ENCODE data around the gene EIF3L.

Gene EIF3L

DNA sequence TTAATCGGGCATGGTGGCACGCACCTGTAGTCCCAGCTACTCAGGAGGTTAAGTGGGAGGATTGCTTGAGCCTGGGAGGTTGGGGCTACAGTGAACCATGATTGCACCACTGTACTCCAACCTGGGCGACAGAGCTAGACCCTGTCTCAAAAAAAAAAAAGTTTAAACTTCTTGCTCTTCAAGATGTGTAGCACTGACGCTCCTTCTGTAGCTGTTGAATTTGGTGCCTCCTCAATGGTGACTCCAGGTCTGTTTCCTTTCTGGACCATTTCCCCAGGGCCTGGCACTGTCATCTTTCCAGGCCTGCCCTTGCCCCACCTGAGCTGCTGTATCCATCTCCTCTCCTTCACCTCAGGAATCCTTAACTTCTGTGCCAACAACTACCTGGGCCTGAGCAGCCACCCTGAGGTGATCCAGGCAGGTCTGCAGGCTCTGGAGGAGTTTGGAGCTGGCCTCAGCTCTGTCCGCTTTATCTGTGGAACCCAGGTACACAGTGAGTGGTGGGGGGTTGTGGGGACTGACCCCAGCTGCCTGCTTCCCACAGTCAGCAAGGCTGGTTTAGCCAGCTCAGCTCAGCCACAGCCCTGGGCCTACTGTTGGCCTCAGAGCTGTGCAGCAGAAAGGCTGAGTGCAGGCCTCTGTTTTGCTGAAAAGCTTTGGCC lies 39.4 kb upstream of the EIF3L start:
- ATAC-seq = no peak
- H3K4me1 Mint-ChIP-seq = peaks cover 23% of the 10 kb centered on the region
- no peak overlapping the region for H3K27ac Mint-ChIP-seq
- no peaks in the 10 kb centered on the region for H3K9me3 Mint-ChIP-seq
- H3K4me3 Mint-ChIP-seq = no peak overlapping the region
- no peaks in the 10 kb centered on the region for H3K36me3 Mint-ChIP-seq
- no peak for DNase-seq (ENCODE audit: low spot score in 2 of 2)

- H3K36me3 Mint-ChIP-seq = peaks cover 6% of the 10 kb centered on the region
- no peak overlapping the region for H3K4me3 Mint-ChIP-seq
- no peak for DNase-seq (ENCODE audit: low spot score in 2 of 2)
- no peak overlapping the region for H3K27ac Mint-ChIP-seq
- peaks cover 8% of the 10 kb centered on the region for H3K4me1 Mint-ChIP-seq
- ATAC-seq = no peak
- H3K9me3 Mint-ChIP-seq = no peaks in the 10 kb centered on the region
Measured at GRCh38 chr22:37811867-37812266, 37.4 kb upstream of the EIF3L start.

DNA sequence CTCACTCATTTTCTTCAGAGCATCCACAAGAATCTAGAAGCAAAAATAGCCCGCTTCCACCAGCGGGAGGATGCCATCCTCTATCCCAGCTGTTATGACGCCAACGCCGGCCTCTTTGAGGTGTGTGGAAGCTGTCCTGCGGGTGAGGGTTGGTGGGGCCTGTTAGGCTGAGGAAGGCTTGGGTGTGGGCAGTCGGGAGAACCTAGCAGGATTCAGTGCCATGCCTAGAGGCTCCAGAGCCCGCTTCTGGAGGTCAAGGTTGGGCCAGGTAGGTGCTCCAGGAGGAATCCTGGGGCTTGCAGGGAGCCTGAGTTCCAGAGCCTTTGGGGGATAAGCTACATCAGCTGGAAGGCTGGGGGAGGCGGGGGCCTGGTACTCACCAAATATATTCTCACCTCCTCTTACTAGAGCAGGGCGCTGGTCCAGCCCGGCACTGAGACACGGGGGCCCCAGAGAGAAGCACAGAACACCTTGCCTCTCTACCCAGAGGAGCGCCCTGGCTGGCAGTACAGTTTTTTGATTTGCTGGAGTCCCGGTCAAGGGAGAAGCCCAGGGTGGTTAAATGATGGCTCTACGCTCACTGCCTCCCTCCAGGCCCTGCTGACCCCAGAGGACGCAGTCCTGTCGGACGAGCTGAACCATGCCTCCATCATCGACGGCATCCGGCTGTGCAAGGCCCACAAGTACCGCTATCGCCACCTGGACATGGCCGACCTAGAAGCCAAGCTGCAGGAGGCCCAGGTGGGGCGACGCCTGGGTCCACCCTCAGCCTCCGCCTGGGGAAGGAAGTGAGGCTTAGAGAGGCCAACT lies 36.1 kb upstream of the EIF3L start:
- Mint-ChIP-seq H3K4me1 (peaks cover 6% of the 10 kb centered on the region), H3K27ac (no peak overlapping the region), H3K36me3 (peaks cover 6% of the 10 kb centered on the region), H3K4me3 (no peak overlapping the region), H3K9me3 (no peaks in the 10 kb centered on the region)
- DNase-seq (ENCODE audit: low spot score in 2 of 2) (no peak), ATAC-seq (no peak)

- H3K4me3 Mint-ChIP-seq = no peak overlapping the region
- ATAC-seq (no peak), DNase-seq (ENCODE audit: low spot score in 2 of 2) (no peak)
- H3K9me3 Mint-ChIP-seq = no peaks in the 10 kb centered on the region
- peaks cover 6% of the 10 kb centered on the region for H3K36me3 Mint-ChIP-seq
- peaks cover 8% of the 10 kb centered on the region for H3K4me1 Mint-ChIP-seq
- H3K27ac Mint-ChIP-seq = no peak overlapping the region
Measured at GRCh38 chr22:37815593-37815992, 33.6 kb upstream of the EIF3L start.

- DNase-seq (ENCODE audit: low spot score in 2 of 2) (no peak), ATAC-seq (no peak)
- H3K4me1 Mint-ChIP-seq = peaks cover 8% of the 10 kb centered on the region
- no peak overlapping the region for H3K4me3 Mint-ChIP-seq
- no peaks in the 10 kb centered on the region for H3K9me3 Mint-ChIP-seq
- H3K27ac Mint-ChIP-seq = no peak overlapping the region
- peaks cover 6% of the 10 kb centered on the region for H3K36me3 Mint-ChIP-seq
Measured at GRCh38 chr22:37816543-37817180, 32.6 kb upstream of the EIF3L start.

GRCh38 chr22:37817705-37818408 lies 31.4 kb upstream of the EIF3L start:
- H3K4me1 Mint-ChIP-seq = peaks cover 8% of the 10 kb centered on the region
- no peak overlapping the region for H3K27ac Mint-ChIP-seq
- ATAC-seq = peak; percentile 83
- DNase-seq (ENCODE audit: low spot score in 2 of 2) = peak; percentile 92 to 93
- peak overlapping the region; percentile 50 for H3K4me3 Mint-ChIP-seq
- H3K9me3 Mint-ChIP-seq = no peaks in the 10 kb centered on the region
- H3K36me3 Mint-ChIP-seq = peaks cover 6% of the 10 kb centered on the region

GRCh38 chr22:37818409-37819104 lies 30.7 kb upstream of the EIF3L start:
- Mint-ChIP-seq H3K9me3 (no peaks in the 10 kb centered on the region), H3K4me3 (peak overlapping the region; percentile 50), H3K27ac (no peak overlapping the region), H3K36me3 (peaks cover 6% of the 10 kb centered on the region), H3K4me1 (peaks cover 8% of the 10 kb centered on the region)
- DNase-seq (ENCODE audit: low spot score in 2 of 2) = peak; percentile 44 to 78
- ATAC-seq = peak; percentile 80

GRCh38 chr22:37819105-37819433 lies 30.1 kb upstream of the EIF3L start:
- H3K4me3 Mint-ChIP-seq = peak overlapping the region; percentile 50
- peaks cover 8% of the 10 kb centered on the region for H3K4me1 Mint-ChIP-seq
- no peak for DNase-seq (ENCODE audit: low spot score in 2 of 2)
- H3K27ac Mint-ChIP-seq = no peak overlapping the region
- peaks cover 6% of the 10 kb centered on the region for H3K36me3 Mint-ChIP-seq
- no peak for ATAC-seq
- H3K9me3 Mint-ChIP-seq = no peaks in the 10 kb centered on the region

DNA sequence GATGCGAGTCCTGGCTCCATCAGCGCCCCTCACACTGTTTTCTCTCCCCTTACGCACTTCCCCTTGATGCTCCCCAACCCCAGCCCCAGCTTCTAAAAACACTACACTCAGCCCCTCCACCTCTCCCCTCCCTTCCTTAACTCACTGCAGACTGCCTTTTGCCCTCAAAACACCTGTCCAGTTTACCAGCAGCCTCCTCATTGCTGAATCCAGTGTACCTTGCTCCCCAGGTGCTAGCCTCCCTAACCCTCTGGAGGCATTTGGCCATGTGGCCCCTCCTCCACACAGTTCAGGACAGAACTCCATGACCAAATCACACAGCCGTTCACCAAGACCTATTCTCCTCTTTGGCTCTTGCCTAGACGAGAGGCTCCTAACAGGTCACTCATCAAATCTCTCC lies 28.9 kb upstream of the EIF3L start:
- peaks cover 8% of the 10 kb centered on the region for H3K4me1 Mint-ChIP-seq
- ATAC-seq (no peak), DNase-seq (ENCODE audit: low spot score in 2 of 2) (no peak)
- no peak overlapping the region for H3K27ac Mint-ChIP-seq
- no peak overlapping the region for H3K4me3 Mint-ChIP-seq
- H3K9me3 Mint-ChIP-seq = no peaks in the 10 kb centered on the region
- H3K36me3 Mint-ChIP-seq = peaks cover 6% of the 10 kb centered on the region

DNA sequence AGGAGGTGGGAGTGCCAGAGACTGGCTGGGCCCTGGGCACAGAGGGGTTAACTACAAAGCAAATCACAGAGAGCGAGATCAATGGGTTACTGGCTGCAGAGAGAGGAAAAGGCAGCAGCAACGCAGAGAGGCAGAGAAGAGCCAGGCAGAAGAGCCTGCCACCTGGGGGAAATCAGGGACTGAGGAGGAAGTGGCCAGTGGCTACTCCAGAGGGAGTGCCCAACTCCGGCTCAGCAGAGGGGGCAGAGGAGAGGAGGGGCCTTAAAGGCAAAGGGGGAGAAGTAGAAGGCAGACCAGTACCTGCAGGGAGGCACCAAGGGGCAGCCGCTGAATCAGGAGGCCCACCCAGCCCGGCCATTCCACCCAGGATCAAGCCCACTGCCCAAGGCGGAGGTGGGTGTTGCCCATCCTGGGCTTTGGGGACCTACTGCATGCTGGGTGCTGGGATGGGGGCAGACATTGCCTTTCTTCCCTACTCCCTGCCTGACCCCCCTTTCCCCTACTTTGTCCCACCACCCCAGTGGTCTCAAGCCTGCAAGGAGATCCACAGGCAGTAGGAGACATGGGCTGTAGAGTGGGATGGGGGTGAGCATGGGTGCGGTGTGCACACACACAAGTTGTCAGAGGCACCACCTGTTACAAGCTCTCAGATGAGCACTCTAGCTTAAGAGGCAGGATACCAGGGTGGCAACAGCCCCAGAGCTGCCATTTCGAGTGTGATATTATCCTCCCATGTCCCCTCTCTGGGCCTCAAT lies 27.0 kb upstream of the EIF3L start:
- DNase-seq (ENCODE audit: low spot score in 2 of 2) (no peak), ATAC-seq (no peak)
- H3K4me3 Mint-ChIP-seq = no peak overlapping the region
- H3K4me1 Mint-ChIP-seq = peaks cover 13% of the 10 kb centered on the region
- no peaks in the 10 kb centered on the region for H3K36me3 Mint-ChIP-seq
- H3K9me3 Mint-ChIP-seq = no peaks in the 10 kb centered on the region
- no peak overlapping the region for H3K27ac Mint-ChIP-seq

DNA sequence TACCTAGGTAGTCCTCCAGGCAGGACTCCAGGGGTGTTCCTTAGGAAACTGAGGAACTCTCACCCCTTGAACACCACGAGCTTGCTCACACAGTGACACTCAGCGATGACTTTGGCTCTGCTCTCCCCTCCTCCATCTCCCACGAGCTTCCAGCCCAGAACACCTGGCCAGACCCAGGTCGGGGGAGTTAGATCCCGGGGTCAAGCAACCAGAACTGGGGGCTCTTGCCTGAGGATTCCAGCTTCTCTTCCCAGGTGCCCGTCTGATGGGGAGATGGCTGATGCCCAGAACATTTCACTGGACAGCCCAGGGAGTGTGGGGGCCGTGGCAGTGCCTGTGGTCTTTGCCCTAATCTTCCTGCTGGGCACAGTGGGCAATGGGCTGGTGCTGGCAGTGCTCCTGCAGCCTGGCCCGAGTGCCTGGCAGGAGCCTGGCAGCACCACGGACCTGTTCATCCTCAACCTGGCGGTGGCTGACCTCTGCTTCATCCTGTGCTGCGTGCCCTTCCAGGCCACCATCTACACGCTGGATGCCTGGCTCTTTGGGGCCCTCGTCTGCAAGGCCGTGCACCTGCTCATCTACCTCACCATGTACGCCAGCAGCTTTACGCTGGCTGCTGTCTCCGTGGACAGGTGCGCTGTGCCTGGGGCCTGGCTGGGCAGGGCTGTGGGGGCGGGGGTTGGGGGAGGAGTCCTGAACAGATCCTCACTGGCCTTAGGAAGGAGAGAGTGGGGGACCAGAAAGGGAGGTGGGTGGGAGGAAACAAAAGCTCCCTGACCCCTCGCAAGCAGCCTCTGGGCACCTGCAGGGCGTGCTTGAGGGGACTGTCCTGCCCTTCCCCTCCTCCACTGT lies 25.9 kb upstream of the EIF3L start, which contains the start of gene GALR3:
GALR3 (plus strand) TSS at position 249 of the 852 bp plus-strand sequence; CDS start at position 274, 25 bp downstream.
- DNase-seq (ENCODE audit: low spot score in 2 of 2) (no peak), ATAC-seq (no peak)
- Mint-ChIP-seq H3K9me3 (no peaks in the 10 kb centered on the region), H3K4me1 (peaks cover 13% of the 10 kb centered on the region), H3K27ac (no peak within 1 kb of the TSS), H3K4me3 (peak within 1 kb of the TSS; percentile 31), H3K36me3 (no peaks in the 10 kb centered on the region)

DNA sequence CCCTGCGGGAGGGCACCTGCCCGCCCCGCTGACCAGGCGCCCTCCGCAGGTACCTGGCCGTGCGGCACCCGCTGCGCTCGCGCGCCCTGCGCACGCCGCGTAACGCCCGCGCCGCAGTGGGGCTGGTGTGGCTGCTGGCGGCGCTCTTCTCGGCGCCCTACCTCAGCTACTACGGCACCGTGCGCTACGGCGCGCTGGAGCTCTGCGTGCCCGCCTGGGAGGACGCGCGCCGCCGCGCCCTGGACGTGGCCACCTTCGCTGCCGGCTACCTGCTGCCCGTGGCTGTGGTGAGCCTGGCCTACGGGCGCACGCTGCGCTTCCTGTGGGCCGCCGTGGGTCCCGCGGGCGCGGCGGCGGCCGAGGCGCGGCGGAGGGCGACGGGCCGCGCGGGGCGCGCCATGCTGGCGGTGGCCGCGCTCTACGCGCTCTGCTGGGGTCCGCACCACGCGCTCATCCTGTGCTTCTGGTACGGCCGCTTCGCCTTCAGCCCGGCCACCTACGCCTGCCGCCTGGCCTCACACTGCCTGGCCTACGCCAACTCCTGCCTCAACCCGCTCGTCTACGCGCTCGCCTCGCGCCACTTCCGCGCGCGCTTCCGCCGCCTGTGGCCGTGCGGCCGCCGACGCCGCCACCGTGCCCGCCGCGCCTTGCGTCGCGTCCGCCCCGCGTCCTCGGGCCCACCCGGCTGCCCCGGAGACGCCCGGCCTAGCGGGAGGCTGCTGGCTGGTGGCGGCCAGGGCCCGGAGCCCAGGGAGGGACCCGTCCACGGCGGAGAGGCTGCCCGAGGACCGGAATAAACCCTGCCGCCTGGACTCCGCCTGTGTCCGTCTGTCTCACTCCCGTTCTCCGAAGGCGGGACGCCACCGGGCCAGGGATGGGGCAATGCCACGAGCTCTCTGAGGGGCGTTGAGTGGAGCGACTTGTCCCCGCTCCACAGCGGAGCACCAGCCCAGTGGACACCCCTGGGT lies 24.3 kb upstream of the EIF3L start:
- H3K4me1 Mint-ChIP-seq = peaks cover 5% of the 10 kb centered on the region
- peak in 1 of 2 donors; percentile 56 for DNase-seq (ENCODE audit: low spot score in 2 of 2)
- peak overlapping the region; percentile 66 for H3K4me3 Mint-ChIP-seq
- H3K9me3 Mint-ChIP-seq = no peaks in the 10 kb centered on the region
- H3K27ac Mint-ChIP-seq = no peak overlapping the region
- peak; percentile 71 for ATAC-seq
- peaks cover under 1% of the 10 kb centered on the region for H3K36me3 Mint-ChIP-seq

DNA sequence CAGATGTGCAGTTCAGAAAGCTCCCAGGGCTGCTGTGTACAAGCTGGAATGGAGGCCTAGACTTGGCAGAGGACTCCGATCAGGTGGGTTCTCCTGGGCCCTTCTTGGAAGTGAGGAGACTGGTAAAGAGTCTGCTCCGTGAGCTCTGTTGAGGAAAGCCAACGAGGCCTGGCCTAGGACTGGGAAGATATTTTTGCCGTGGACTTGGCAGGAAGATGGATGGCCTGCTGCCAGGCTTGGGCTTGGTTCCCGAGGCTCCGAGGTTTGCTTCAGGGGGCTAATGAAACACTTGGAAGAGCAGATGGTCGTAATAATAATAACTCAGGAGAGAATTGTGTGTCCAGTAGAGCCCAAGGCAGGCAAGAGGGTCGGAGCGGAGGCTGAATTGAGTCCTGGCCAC lies 22.2 kb upstream of the EIF3L start:
- H3K9me3 Mint-ChIP-seq = no peaks in the 10 kb centered on the region
- no peak overlapping the region for H3K4me3 Mint-ChIP-seq
- H3K27ac Mint-ChIP-seq = peak overlapping the region; percentile 52
- ATAC-seq (no peak), DNase-seq (ENCODE audit: low spot score in 2 of 2) (no peak)
- peaks cover 15% of the 10 kb centered on the region for H3K36me3 Mint-ChIP-seq
- peaks cover 5% of the 10 kb centered on the region for H3K4me1 Mint-ChIP-seq

Data from stimulated activated effector memory CD8-positive, alpha-beta T cell treated with anti-CD3 and anti-CD28 coated beads, Interleukin-12 subunit alpha, Interleukin-12 subunit beta, amount 100 ng/mL, for 72 hours (primary cell).